ENCODE results near the gene IQSEC1.

The IQSEC1 gene

DNA sequence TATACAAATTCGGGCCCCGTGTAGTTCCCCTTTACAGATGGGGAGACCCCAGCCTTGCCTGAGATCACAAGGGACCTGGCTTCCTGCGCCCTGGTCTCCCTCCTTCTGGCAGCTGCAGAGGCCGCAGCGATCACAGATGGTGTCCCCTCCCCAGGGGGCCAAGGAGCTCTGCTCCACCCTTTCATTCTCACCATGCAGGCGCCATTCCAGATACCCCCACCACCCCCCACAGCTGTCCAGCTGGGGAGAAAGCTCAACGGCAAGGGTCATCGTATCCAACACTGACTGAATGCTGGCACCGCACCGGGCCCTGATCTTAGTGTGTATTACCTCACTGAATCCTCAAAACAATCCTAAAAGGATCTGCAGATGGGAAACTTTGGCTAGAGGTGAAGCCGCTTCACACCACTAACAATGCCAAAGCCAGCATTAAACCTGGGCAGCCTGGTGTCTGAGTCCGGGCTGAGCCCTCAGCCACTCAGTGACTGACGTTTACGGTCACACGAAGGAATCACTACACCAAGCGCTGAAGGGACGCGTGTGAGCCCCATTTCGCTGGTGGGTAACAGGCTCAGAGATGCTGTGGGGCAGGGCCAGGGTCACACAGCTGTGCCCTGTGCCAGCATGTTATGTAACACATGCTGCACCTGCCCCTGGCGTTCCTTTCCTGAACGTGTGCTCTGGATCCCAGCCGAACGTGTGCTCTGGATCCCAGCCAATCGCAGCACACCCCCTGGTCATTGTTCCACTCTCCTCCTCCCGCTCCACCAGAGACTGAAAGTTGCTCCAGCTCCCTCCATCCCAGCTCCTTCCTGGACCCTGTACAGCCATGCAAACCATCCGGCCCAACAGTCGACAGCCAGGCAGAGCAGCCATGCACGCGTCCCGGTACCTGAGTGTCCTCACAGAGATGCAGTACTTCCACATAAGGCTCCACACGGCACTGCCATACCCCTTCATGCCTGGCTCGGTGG is 51.8 kb downstream of the IQSEC1 start:
- H3K36me3 ChIP-seq (ENCODE audit: insufficient read depth, low read length) = no peaks in the 10 kb centered on the region
- no peak overlapping the region for H3K9ac ChIP-seq (ENCODE audit: low read depth, low read length)
- H3K4me3 ChIP-seq (ENCODE audit: low read length) = peak overlapping the region; percentile 14
- H3K9me3 ChIP-seq (replicated peaks; ENCODE audit: low read length) = no peaks in the 10 kb centered on the region
- H3K27me3 ChIP-seq (ENCODE audit: control insufficient read depth, insufficient read depth, low read length) = peaks cover 19% of the 10 kb centered on the region
- H3K4me2 ChIP-seq (ENCODE audit: low read length) = peak overlapping the region; percentile 72
- H3K4me1 ChIP-seq (ENCODE audit: control insufficient read depth, insufficient read depth, low read length) = peaks cover 66% of the 10 kb centered on the region

DNA sequence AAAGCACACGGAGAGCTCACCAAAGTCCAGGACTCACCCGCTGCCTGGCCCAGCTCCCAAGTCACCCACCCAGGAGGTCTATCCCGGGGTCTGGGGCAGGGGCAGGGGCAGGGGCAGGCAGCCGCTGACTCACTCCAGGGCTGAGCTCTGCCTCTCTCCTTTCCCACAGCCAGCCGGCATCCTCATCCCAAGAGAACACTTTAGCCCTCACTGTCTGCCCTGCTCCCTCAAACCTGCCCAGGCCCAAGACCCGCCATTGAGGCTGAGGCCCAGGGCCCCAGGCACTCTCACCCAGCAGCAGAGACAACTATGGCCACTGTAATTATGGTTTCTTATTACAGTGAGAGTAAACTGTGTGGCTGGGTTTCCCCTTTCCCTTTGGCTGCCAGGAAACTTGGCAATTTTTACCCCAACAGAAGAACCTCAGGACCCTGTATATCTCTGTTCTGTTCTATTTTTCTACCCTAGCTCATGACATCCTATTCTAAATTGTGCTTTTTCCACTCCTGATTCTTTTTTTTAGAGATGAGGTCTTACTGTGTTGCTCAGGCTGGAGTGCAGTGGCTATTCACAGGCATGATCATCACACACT is 53.0 kb downstream of the IQSEC1 start:
- Histone ChIP-seq H3K4me1 (ENCODE audit: control insufficient read depth, insufficient read depth, low read length) (peaks cover 62% of the 10 kb centered on the region), H3K4me2 (ENCODE audit: low read length) (no peak overlapping the region), H3K27me3 (ENCODE audit: control insufficient read depth, insufficient read depth, low read length) (peaks cover 19% of the 10 kb centered on the region), H3K36me3 (ENCODE audit: insufficient read depth, low read length) (no peaks in the 10 kb centered on the region), H3K4me3 (ENCODE audit: low read length) (no peak overlapping the region), H3K9me3 (replicated peaks; ENCODE audit: low read length) (no peaks in the 10 kb centered on the region), H3K9ac (ENCODE audit: low read depth, low read length) (no peak overlapping the region)

DNA sequence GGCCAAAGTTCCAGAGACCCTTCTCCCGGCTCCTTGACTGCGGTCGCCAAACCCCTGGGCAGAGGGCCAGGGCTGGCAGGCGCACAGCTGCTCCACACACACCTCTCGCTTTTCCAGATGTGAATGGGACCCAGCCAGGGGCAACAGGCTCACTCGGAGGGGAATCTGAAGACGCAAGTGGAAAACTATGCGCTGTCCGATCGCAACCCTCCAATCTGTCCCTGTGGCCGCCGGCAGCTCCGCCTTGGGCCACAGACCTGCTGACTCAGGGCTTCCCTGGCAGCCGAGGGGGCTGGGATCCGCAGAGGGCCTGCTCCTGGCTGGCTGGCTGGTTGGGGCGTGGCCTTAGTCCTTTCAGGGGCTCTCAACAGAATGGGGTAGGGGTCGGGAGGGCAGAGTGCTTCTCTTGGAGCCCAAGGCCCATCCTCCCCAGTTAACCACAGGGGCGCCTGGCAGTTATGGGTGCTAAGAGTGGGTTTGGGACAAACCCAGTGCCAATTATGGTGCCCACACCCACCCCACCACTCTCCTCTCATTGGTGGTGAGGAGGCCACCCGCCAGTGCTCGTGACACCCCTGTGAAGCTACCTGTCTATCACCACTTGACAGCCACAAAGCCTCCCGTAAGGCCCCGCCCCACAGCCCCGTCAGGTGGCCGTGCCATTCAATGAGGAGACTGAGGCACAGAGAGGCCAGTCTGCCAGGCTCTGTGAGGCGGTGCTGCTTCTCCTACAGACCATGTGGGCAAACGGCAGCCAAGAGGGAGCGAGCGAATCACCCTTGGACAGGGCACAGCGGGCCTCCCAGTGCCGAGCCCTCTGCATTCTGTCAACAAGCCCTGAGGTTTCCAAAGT is 53.8 kb downstream of the IQSEC1 start:
- Histone ChIP-seq H3K9ac (ENCODE audit: low read depth, low read length) (no peak overlapping the region), H3K4me1 (ENCODE audit: control insufficient read depth, insufficient read depth, low read length) (peaks cover 54% of the 10 kb centered on the region), H3K27me3 (ENCODE audit: control insufficient read depth, insufficient read depth, low read length) (peaks cover 19% of the 10 kb centered on the region), H3K36me3 (ENCODE audit: insufficient read depth, low read length) (no peaks in the 10 kb centered on the region), H3K4me2 (ENCODE audit: low read length) (peak overlapping the region; percentile 77), H3K4me3 (ENCODE audit: low read length) (peak overlapping the region; percentile 64), H3K9me3 (replicated peaks; ENCODE audit: low read length) (no peaks in the 10 kb centered on the region)

DNA sequence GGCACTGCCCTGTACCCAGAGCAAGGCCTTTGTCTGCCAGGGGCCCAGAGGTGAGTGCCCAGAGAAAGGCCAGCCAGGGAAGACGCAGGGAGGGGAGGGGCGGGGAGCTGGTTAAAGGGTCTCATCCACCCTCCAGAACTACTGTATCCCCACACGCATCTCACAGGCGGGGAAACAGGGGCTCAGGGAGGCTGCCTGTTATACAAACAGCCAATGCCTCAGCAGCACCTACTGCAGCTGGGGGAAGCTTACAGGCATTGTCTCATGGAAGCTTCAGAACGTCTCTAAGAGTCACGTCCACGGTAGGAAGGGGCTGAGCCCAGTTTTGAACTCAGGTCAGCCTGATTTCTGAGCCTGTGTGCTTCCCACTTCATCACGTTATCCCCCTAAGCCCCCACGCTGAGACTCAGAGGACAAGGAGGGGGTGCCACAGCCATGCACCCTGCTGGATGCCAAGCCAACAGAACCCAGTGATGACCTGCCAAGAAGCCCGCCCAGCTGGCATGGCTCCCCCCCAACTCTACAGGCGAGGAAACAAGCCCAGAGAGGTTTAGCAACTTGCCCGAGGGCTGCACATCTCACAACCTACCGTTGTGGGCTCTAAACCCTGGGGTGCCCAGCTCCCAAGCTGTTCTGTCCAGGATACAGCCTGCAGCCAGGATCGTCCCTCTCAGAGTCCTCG is 54.5 kb downstream of the IQSEC1 start:
- Histone ChIP-seq H3K4me1 (ENCODE audit: control insufficient read depth, insufficient read depth, low read length) (peaks cover 54% of the 10 kb centered on the region), H3K9me3 (replicated peaks; ENCODE audit: low read length) (no peaks in the 10 kb centered on the region), H3K4me2 (ENCODE audit: low read length) (peak overlapping the region; percentile 77), H3K36me3 (ENCODE audit: insufficient read depth, low read length) (no peaks in the 10 kb centered on the region), H3K27me3 (ENCODE audit: control insufficient read depth, insufficient read depth, low read length) (peaks cover 19% of the 10 kb centered on the region), H3K9ac (ENCODE audit: low read depth, low read length) (no peak overlapping the region), H3K4me3 (ENCODE audit: low read length) (peak overlapping the region; percentile 64)

DNA sequence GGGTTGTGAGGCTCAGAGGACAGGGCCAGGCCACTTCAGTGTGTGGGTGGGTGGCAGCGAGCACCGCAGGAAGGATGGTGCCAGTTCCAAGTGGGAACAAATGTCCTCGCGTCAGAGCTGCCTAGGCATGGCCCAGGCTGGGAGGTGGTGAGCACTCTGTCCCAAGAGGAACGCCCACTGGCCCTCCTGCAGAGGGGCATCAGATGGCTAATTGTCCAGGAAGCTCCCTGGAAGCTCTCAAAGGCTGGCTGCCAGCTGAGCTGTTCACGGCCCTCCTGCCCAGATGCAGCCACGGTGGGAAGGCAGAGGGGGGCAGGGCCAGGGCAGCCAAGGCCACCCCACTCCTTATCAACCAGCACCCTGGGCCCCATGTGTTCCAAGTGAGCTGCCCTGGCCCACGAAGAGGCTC is 55.2 kb downstream of the IQSEC1 start:
- Histone ChIP-seq H3K9me3 (replicated peaks; ENCODE audit: low read length) (no peaks in the 10 kb centered on the region), H3K4me3 (ENCODE audit: low read length) (no peak overlapping the region), H3K4me1 (ENCODE audit: control insufficient read depth, insufficient read depth, low read length) (peaks cover 52% of the 10 kb centered on the region), H3K9ac (ENCODE audit: low read depth, low read length) (no peak overlapping the region), H3K27me3 (ENCODE audit: control insufficient read depth, insufficient read depth, low read length) (peaks cover 19% of the 10 kb centered on the region), H3K36me3 (ENCODE audit: insufficient read depth, low read length) (no peaks in the 10 kb centered on the region), H3K4me2 (ENCODE audit: low read length) (peak overlapping the region; percentile 77)

DNA sequence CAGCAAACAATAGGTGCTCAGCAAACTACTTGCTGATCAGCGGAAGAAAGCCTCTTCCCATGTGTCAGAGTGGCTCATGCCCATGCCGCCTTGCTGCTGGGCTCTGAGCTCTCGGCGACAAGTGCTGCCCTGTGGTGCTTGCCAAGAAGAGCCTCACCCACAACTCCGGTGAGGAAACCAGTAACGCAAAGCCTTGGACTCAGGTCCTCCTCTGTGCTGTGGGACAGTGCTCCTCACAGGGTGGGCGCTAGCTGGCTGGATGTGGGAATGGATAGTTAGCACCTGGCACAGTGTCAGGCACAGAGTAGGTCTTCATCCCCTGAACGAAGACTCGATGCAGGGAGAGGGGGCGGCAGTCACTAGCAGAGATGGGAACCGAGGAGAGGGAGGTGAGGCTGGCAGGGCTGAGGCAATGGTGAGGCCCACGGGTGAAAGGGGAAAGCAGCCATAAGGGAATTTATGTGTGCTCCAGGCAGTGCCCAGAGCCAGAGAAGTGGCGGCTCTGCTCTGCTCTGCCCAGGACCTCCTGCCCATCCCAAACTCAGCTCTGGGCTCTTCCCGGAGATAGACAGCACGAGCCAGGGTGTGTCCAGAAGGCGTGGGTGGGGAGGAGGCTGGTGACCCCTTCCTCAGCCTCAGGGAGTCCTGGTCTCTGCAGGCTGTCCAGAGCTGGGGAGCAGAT is 55.7 kb downstream of the IQSEC1 start:
- Histone ChIP-seq H3K9ac (ENCODE audit: low read depth, low read length) (no peak overlapping the region), H3K4me1 (ENCODE audit: control insufficient read depth, insufficient read depth, low read length) (peaks cover 47% of the 10 kb centered on the region), H3K4me3 (ENCODE audit: low read length) (no peak overlapping the region), H3K27me3 (ENCODE audit: control insufficient read depth, insufficient read depth, low read length) (peaks cover 19% of the 10 kb centered on the region), H3K36me3 (ENCODE audit: insufficient read depth, low read length) (no peaks in the 10 kb centered on the region), H3K4me2 (ENCODE audit: low read length) (peak overlapping the region; percentile 77), H3K9me3 (replicated peaks; ENCODE audit: low read length) (no peaks in the 10 kb centered on the region)

DNA sequence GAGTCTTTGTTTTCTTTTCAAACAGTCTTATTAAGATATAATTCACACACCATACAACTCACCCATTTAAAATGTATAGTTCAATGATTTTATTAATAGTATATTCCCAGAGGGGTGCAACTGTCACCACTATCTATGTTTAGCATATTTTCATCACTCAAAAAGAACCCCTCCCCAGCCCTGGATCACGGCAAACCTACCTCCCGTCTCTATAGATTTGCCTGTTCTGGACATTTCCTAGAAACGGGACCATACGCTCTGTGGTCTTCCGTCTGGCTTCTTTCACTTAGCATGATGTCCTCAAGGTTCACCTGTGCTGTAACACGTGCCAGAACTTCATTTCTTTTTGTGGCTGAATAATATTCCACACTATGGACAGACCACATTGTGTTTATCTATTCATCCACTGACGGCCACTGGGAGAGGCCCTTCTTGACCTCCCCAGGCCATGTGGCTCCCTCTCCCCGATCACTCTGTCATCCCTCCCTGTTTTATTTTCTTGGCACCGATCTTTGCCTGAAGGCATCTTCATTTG is 56.4 kb downstream of the IQSEC1 start:
- H3K36me3 ChIP-seq (ENCODE audit: insufficient read depth, low read length) = no peaks in the 10 kb centered on the region
- H3K9ac ChIP-seq (ENCODE audit: low read depth, low read length) = no peak overlapping the region
- H3K27me3 ChIP-seq (ENCODE audit: control insufficient read depth, insufficient read depth, low read length) = peaks cover 18% of the 10 kb centered on the region
- H3K9me3 ChIP-seq (replicated peaks; ENCODE audit: low read length) = no peaks in the 10 kb centered on the region
- peaks cover 40% of the 10 kb centered on the region for H3K4me1 ChIP-seq (ENCODE audit: control insufficient read depth, insufficient read depth, low read length)
- H3K4me3 ChIP-seq (ENCODE audit: low read length) = no peak overlapping the region
- no peak overlapping the region for H3K4me2 ChIP-seq (ENCODE audit: low read length)

DNA sequence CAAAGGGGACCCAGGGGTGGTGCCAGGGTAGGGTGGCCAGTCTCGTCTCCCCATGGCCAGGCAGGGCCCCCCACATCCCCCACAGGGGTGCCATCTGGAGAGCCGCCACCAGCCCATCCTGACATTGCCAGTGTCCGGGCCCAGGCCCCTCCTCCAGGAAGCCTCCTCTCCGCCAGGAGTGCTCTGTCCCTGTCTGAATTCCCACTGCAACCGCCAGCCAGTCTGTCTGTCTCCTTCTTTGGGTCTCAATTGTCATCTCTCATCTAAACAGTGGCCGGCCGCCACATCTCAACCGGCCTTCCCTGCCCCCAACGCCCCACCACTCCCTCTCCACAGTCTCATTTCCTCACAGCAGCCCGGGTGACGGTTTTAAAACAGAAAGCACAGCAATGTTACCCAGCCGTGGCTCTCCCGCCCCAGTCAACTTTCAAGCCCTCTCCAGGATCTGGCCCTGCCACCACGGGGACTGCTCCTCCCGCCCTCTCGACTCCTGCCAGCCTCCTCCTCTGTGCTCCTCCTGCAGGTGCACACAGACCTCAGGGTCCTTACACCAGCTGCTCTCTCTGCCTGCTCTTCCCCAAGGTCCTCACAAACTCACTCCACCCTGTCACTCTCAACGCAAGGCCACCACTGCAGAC is 57.0 kb downstream of the IQSEC1 start:
- H3K9ac ChIP-seq (ENCODE audit: low read depth, low read length) = no peak overlapping the region
- H3K4me3 ChIP-seq (ENCODE audit: low read length) = no peak overlapping the region
- no peaks in the 10 kb centered on the region for H3K9me3 ChIP-seq (replicated peaks; ENCODE audit: low read length)

DNA sequence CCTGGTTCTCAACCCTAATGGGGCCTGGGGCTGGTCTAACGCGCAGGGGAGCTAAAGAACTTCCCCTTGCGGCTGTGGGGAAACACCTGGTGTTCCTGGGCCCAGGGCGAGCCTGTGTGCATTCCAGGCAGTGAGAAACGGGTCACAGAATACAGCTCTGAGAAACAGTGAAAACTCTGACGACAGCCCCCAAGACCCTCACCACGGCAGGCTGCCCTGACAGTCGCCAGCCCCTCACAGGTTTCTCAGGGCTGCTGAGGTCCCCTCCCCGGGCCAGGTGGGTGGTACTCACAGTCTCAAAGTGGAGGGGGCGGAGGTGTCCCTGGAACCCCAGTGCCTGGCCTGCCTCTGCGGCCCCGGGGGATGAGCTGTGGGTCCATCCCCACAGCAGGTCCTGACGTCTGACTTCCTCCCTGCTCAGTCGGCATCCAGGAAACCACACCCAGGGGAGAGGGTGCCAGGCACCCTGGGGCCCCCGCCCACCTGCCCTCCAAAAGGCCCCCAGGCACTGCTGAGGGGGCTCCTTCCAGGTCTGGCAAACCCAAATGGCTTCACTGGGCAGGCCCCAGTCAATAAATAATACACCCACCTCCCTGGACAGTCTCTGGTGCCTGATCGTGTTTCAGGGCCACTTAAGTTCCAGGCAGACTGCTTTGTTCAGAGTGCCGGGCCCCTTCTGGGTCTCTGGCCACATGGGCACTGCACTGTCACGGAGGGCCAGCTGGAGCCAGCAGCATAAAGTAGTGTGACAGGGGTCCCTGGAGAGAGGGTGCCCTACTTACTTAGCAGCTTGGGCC is 57.7 kb downstream of the IQSEC1 start:
- H3K9me3 ChIP-seq (replicated peaks; ENCODE audit: low read length) = no peaks in the 10 kb centered on the region
- H3K4me1 ChIP-seq (ENCODE audit: control insufficient read depth, insufficient read depth, low read length) = peaks cover 30% of the 10 kb centered on the region
- no peak overlapping the region for H3K4me2 ChIP-seq (ENCODE audit: low read length)
- H3K4me3 ChIP-seq (ENCODE audit: low read length) = no peak overlapping the region
- no peak overlapping the region for H3K9ac ChIP-seq (ENCODE audit: low read depth, low read length)
- no peaks in the 10 kb centered on the region for H3K36me3 ChIP-seq (ENCODE audit: insufficient read depth, low read length)
- peaks cover 15% of the 10 kb centered on the region for H3K27me3 ChIP-seq (ENCODE audit: control insufficient read depth, insufficient read depth, low read length)

More for the DNA sequence above, 57.0 kb downstream of the IQSEC1 start:
- no peak overlapping the region for H3K4me2 ChIP-seq (ENCODE audit: low read length)
- peaks cover 34% of the 10 kb centered on the region for H3K4me1 ChIP-seq (ENCODE audit: control insufficient read depth, insufficient read depth, low read length)
- no peaks in the 10 kb centered on the region for H3K36me3 ChIP-seq (ENCODE audit: insufficient read depth, low read length)
- peaks cover 13% of the 10 kb centered on the region for H3K27me3 ChIP-seq (ENCODE audit: control insufficient read depth, insufficient read depth, low read length)
